Measurements from ENCODE around the gene NCBP2. TPM values are rescaled to one million over a fixed set of nuclear protein-coding genes. Genes with fewer than 3 reads are reported as not detected.

The NCBP2 gene
- total RNA-seq, 1 experiment from 2014 or later: 66.8 TPM

- Histone ChIP-seq H3K9me3 (0 out of 2 replicates have a peak, but pooled peaks cover 7% of the 10 kb centered on the region), H3K27me3 (replicated peaks; ENCODE audit: control insufficient read depth, insufficient read depth, low read length) (no peaks in the 10 kb centered on the region), H3K4me3 (ENCODE audit: low read depth, low read length) (no peak overlapping the region), H3K36me3 (ENCODE audit: control insufficient read depth, insufficient read depth, low read length) (no peaks in the 10 kb centered on the region), H3K4me1 (peaks cover 5% of the 10 kb centered on the region; the same call in 1 of the 2 replicates)
- Mint-ChIP-seq H3K36me3 (ENCODE audit: insufficient read depth, unreplicated experiment) (no peaks in the 10 kb centered on the region), H3K27ac (ENCODE audit: unreplicated experiment) (no peak overlapping the region), H3K9me3 (ENCODE audit: unreplicated experiment) (no peaks in the 10 kb centered on the region), H3K27me3 (ENCODE audit: insufficient read depth, unreplicated experiment) (no peaks in the 10 kb centered on the region), H3K4me3 (ENCODE audit: unreplicated experiment) (no peak overlapping the region), H3K4me1 (ENCODE audit: low read depth, unreplicated experiment) (no peaks in the 10 kb centered on the region)
- no peak for TF ChIP-seq CTCF (IDR thresholded peaks at IDR 0.05; ENCODE audit: insufficient read depth in 1 of 2, low read depth in 1 of 2, low read length in 1 of 2, severe bottlenecking in 1 of 2, unreplicated experiment in 1 of 2)
- BruUV-seq (replicated peaks): no TSS peak
- CTCF ChIA-PET: no interaction called here
- intact Hi-C loops (cut with micrococcal nuclease; ENCODE audit: unreplicated experiment): no loop called here
- POLR2A ChIA-PET: no interaction called here
- no peak for DNase-seq
These were observed 34.6 kb upstream of the NCBP2 start for GRCh38 chr3:196976941-196977340.

- no TSS peak for BruUV-seq (replicated peaks)
- H3K27ac Mint-ChIP-seq (ENCODE audit: unreplicated experiment): no peak overlapping the region
- H3K4me3 ChIP-seq (ENCODE audit: low read depth, low read length): no peak overlapping the region
- peaks cover 3% of the 10 kb centered on the region; the same call in 1 of the 2 replicates for H3K9me3 ChIP-seq
- POLR2A ChIA-PET: no interaction called here
- DNase-seq: no peak
- no peak for TF ChIP-seq CTCF (IDR thresholded peaks at IDR 0.05; ENCODE audit: insufficient read depth in 1 of 2, low read depth in 1 of 2, low read length in 1 of 2, severe bottlenecking in 1 of 2, unreplicated experiment in 1 of 2)
- H3K4me3 Mint-ChIP-seq (ENCODE audit: unreplicated experiment): no peak overlapping the region
- H3K27me3 Mint-ChIP-seq (ENCODE audit: insufficient read depth, unreplicated experiment): no peaks in the 10 kb centered on the region
- H3K27me3 ChIP-seq (replicated peaks; ENCODE audit: control insufficient read depth, insufficient read depth, low read length): no peaks in the 10 kb centered on the region
- H3K9me3 Mint-ChIP-seq (ENCODE audit: unreplicated experiment): no peaks in the 10 kb centered on the region
- H3K36me3 Mint-ChIP-seq (ENCODE audit: insufficient read depth, unreplicated experiment): peaks cover 6% of the 10 kb centered on the region
- H3K4me1 Mint-ChIP-seq (ENCODE audit: low read depth, unreplicated experiment): peaks cover 8% of the 10 kb centered on the region
- CTCF ChIA-PET: interaction anchor here (0.6 kb wide), 1 partner anchor 26 kb away, joined by 9 read pairs; no protein-coding TSS in a partner anchor
- H3K4me1 ChIP-seq: peaks cover 12% of the 10 kb centered on the region; the same call in 1 of the 2 replicates
- no peaks in the 10 kb centered on the region for H3K36me3 ChIP-seq (ENCODE audit: control insufficient read depth, insufficient read depth, low read length)
- intact Hi-C loops (cut with micrococcal nuclease; ENCODE audit: unreplicated experiment): no loop called here
These were observed 33.0 kb upstream of the NCBP2 start for GRCh38 chr3:196975349-196975748.

GRCh38 chr3:196974661-196975060, 32.3 kb upstream of the NCBP2 start:
- H3K4me3 Mint-ChIP-seq (ENCODE audit: unreplicated experiment): no peak overlapping the region
- no TSS peak for BruUV-seq (replicated peaks)
- H3K36me3 Mint-ChIP-seq (ENCODE audit: insufficient read depth, unreplicated experiment): peaks cover 6% of the 10 kb centered on the region
- peaks cover 11% of the 10 kb centered on the region for H3K4me1 Mint-ChIP-seq (ENCODE audit: low read depth, unreplicated experiment)
- peaks cover 13% of the 10 kb centered on the region; the same call in 1 of the 2 replicates for H3K4me1 ChIP-seq
- intact Hi-C loops (cut with micrococcal nuclease; ENCODE audit: unreplicated experiment): no loop called here
- H3K9me3 Mint-ChIP-seq (ENCODE audit: unreplicated experiment): no peaks in the 10 kb centered on the region
- no peak for DNase-seq
- H3K4me3 ChIP-seq (ENCODE audit: low read depth, low read length): no peak overlapping the region
- H3K36me3 ChIP-seq (ENCODE audit: control insufficient read depth, insufficient read depth, low read length): no peaks in the 10 kb centered on the region
- ChIA-PET POLR2A (no interaction called here), CTCF (interaction anchor here (0.6 kb wide), 1 partner anchor 26 kb away, joined by 9 read pairs; no protein-coding TSS in a partner anchor)
- no peak overlapping the region for H3K27ac Mint-ChIP-seq (ENCODE audit: unreplicated experiment)
- no peaks in the 10 kb centered on the region for H3K27me3 Mint-ChIP-seq (ENCODE audit: insufficient read depth, unreplicated experiment)
- H3K27me3 ChIP-seq (replicated peaks; ENCODE audit: control insufficient read depth, insufficient read depth, low read length): no peaks in the 10 kb centered on the region
- TF ChIP-seq CTCF (IDR thresholded peaks at IDR 0.05; ENCODE audit: insufficient read depth in 1 of 2, low read depth in 1 of 2, low read length in 1 of 2, severe bottlenecking in 1 of 2, unreplicated experiment in 1 of 2): no peak
- H3K9me3 ChIP-seq: peaks cover 3% of the 10 kb centered on the region; the same call in 1 of the 2 replicates
